ENCODE results near the gene UBE2G2. TPM values are rescaled to one million over a fixed set of nuclear protein-coding genes. Genes with fewer than 3 reads are reported as not detected.

Gene UBE2G2
- total RNA-seq, 6 experiments from 2014 or later = 53.5 to 73.3 (median 61.0) TPM

DNA sequence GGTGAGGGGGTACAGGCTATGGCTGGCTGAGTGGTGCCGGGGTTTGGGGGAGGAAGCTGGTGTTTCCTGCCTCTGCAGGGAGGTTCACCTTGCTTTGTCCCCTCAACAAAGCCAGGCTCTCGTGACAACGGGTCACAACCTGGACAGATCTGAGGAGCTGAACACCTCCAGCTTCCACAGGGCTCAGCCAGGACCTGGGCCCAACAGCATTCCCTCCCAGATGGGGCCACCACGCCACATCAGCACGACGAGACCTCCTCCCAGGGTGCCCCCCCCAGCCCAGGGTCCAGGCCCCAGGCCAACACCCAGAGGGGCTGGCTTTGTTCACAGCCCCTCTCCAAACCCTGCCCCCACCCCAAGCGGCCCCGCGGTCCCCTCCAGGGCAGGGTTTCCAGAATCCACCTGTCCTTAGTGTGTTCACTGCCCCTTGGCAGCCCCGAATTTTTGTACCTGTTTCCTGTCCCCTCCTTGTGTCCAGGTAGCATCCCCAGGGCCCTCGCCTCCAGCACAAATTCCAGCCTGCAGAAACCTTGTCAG is 34.7 kb downstream of the UBE2G2 start:
- H3K4me1 Mint-ChIP-seq (ENCODE audit: low read depth) = peaks cover 9% of the 10 kb centered on the region
- H3K36me3 Mint-ChIP-seq (ENCODE audit: low read depth) = peaks cover 4% of the 10 kb centered on the region; the same call in 1 of the 2 replicates
- H3K27ac Mint-ChIP-seq = peak overlapping the region; percentile 26; the same call in 1 of the 2 replicates
- DNase-seq = no peak
- peaks cover 2% of the 10 kb centered on the region for H3K27me3 Mint-ChIP-seq (ENCODE audit: insufficient read depth)
- TF ChIP-seq, protein P1, sequence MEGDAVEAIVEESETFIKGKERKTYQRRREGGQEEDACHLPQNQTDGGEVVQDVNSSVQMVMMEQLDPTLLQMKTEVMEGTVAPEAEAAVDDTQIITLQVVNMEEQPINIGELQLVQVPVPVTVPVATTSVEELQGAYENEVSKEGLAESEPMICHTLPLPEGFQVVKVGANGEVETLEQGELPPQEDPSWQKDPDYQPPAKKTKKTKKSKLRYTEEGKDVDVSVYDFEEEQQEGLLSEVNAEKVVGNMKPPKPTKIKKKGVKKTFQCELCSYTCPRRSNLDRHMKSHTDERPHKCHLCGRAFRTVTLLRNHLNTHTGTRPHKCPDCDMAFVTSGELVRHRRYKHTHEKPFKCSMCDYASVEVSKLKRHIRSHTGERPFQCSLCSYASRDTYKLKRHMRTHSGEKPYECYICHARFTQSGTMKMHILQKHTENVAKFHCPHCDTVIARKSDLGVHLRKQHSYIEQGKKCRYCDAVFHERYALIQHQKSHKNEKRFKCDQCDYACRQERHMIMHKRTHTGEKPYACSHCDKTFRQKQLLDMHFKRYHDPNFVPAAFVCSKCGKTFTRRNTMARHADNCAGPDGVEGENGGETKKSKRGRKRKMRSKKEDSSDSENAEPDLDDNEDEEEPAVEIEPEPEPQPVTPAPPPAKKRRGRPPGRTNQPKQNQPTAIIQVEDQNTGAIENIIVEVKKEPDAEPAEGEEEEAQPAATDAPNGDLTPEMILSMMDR (IDR thresholded peaks at IDR 0.05) = no peak
- no peaks in the 10 kb centered on the region for H3K9me3 Mint-ChIP-seq
- no peak overlapping the region for H3K4me3 Mint-ChIP-seq

GRCh38 chr21:44766014-44766817 is 35.4 kb downstream of the UBE2G2 start:
- no peak for DNase-seq
- H3K9me3 Mint-ChIP-seq = no peaks in the 10 kb centered on the region
- peaks cover 9% of the 10 kb centered on the region for H3K4me1 Mint-ChIP-seq (ENCODE audit: low read depth)
- peak overlapping the region; percentile 42 for H3K27ac Mint-ChIP-seq
- TF ChIP-seq, protein P1 (IDR thresholded peaks at IDR 0.05) = no peak
- no peak overlapping the region for H3K4me3 Mint-ChIP-seq
- H3K27me3 Mint-ChIP-seq (ENCODE audit: insufficient read depth) = peaks cover 5% of the 10 kb centered on the region
- peaks cover 4% of the 10 kb centered on the region; the same call in 1 of the 2 replicates for H3K36me3 Mint-ChIP-seq (ENCODE audit: low read depth)

DNA sequence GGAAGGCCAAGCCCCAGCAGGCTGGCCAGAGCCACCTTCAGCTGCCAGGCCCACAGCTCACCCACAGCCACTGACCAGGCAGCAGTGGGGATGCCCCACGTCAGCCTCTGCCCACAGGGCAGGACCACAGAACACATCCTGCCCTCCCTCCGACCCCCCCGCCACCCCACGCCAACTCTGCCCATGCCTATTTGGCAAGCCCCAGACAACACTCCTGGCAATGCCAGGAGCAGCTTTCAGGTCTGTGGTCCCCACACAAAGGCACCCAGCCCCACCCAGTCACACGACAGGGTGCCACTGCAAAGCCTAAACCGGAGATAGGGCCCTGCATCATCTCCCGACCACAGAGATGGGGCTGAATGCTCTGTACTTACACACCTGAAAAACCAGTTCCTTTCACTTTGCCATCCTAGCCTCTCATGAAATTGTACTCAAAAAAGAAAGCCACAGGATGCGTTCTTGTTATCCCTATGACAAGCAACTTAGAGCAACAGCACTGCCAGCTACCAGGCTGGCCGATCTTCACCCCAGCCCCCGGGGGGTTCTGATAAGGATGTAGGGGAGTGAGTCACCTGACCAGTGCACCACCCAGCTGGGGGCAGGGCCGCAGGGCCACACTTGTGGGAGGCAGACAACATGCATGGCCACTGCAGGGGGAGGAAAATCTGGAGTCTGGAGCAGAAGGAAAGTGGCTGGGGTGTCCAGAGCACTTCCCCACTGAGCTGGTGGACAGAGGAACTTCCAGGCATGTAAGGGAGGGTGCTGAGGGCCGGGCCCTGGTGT is 36.2 kb downstream of the UBE2G2 start:
- peak; percentile 5 for DNase-seq

DNA sequence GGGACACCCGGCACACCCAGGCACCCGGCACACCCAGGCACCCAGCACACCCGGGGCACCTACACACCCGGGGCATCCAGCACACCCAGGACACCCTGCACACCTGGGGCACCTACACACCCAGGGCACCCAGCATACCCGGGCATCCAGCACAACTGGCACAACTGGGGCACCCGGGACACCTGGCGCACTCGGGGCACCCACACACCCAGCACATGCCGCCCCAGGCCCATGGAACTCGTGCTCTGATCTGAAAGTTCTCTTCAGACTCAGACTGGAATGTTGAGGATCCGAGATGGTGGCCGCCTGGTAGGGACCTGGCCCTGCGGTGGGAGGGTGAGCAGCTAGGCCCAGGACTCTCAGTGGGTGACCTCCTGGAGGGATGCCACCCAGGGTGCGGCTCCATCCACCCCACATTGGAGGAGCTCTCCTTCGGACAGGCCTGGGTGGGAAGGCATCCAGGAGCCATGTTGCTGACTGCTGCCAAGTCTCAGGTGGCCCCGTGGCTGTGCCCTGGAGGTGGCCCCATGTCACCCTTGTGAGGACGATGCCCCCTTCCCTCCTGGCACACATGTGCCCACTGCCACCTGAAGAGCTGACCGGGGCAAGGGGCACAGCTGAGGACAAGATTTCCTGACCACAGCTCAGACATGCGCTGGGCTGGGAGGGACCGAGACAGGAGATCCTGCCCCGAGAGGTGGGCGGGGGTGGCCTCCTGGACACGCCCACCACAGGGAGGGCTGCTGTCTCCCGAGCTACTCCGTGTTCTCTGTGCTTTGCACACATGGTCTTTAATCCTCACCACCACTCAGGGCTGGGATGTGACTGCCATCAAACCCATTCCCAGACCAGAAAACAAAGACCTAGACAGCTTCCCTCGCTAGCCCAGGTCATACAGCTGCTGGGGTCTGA is 37.0 kb downstream of the UBE2G2 start:
- TF ChIP-seq, protein P1 (IDR thresholded peaks at IDR 0.05) = no peak
- no peaks in the 10 kb centered on the region; the same call in 1 of the 2 replicates for H3K36me3 Mint-ChIP-seq (ENCODE audit: low read depth)

More for the DNA sequence above, 36.2 kb downstream of the UBE2G2 start:
- Mint-ChIP-seq H3K27ac (peak overlapping the region; percentile 42), H3K4me3 (peak overlapping the region; percentile 17; the same call in 1 of the 2 replicates), H3K36me3 (ENCODE audit: low read depth) (no peaks in the 10 kb centered on the region; the same call in 1 of the 2 replicates), H3K4me1 (ENCODE audit: low read depth) (peaks cover 9% of the 10 kb centered on the region), H3K9me3 (no peaks in the 10 kb centered on the region), H3K27me3 (ENCODE audit: insufficient read depth) (peaks cover 5% of the 10 kb centered on the region)
- TF ChIP-seq, protein P1 (IDR thresholded peaks at IDR 0.05) = no peak

More for the DNA sequence above, 37.0 kb downstream of the UBE2G2 start:
- H3K9me3 Mint-ChIP-seq = no peaks in the 10 kb centered on the region
- H3K27me3 Mint-ChIP-seq (ENCODE audit: insufficient read depth) = peaks cover 9% of the 10 kb centered on the region
- H3K27ac Mint-ChIP-seq = no peak overlapping the region
- peaks cover 9% of the 10 kb centered on the region for H3K4me1 Mint-ChIP-seq (ENCODE audit: low read depth)
- DNase-seq = no peak
- H3K4me3 Mint-ChIP-seq = no peak overlapping the region

All from HFFc6 (cell line).